CD4-positive, alpha-beta T cell treated with Interleukin-17A for 1 hour (primary cell): ENCODE results near the gene SLC35F3.
A peak's percentile ranks its signal among the peaks of the same experiment; 100 is the strongest.
"Not testable (repeated sequence)": the region's sequence is repeated elsewhere in the genome, so short reads cannot be mapped to it uniquely, and the experiment has no call there.

Source experiments
- DNase-seq: peaks from one replicate; pipeline ENCODE4 v3.0.0-alpha.2; 2020

Gene SLC35F3

DNA sequence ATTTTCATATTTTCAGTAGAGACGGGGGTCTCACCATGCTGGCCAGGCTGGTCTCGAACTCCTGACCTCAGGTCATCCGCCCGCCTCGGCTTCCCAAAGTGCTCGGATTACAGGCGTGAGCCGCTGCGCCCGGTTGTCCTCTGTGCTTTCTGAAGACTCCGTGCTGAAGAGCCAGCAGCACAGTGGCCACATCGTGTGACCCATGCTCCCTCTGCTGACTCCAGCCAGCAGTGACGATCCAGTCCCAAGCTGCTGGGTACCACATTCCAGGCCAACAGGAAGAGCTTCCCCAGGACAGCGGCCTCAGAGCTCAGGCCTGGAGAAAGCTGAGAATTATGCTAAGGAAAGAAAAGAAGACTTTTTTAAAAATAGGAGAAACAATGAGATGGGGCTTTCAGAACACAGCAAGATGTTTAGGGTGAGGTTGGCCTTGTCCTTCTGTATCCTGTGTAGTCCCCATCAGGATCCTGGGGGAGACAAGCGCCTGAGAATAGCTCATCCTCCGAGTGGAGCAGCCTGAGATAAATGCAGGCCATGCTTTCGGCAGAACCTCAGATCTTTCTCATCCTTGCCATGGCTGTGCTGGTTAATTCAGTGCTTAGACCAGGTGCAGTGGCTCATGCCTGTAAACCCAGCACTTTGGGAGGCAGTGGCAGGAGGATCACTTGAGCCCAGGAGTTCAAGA lies 207.1 kb downstream of the SLC35F3 start:
- no peak for DNase-seq

DNA sequence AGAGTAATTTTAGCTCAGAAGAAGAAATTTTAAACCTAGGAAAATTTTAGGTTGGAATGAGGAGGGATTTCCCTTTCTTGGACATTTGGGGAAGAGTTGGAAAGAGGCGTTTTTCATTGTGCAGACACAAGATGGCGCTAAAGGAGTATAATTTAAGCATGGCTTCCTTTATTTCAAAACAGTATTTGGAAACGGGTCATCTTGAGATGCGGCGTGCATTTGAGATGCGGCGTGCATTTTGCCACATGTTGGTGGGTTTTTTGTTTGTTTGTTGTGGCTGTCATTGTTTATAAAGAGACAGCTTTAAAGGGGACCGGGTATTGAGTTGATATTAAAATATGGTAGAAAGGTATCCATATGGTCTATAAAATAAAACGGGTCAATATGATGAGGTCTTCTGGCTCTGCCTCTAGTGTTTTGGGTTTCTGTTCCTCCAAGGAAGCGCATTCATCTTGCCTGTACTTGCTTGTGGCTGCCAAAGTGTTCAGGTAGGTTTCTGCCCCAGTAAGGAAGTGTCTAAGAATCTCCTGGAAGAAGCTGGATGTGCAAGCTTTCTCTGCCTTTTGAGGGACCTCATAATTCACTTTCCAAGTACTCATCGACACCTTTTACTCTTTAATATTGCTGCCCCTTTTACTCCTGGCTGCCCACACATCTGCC lies 210.3 kb downstream of the SLC35F3 start:
- DNase-seq = peak; percentile 29

DNA sequence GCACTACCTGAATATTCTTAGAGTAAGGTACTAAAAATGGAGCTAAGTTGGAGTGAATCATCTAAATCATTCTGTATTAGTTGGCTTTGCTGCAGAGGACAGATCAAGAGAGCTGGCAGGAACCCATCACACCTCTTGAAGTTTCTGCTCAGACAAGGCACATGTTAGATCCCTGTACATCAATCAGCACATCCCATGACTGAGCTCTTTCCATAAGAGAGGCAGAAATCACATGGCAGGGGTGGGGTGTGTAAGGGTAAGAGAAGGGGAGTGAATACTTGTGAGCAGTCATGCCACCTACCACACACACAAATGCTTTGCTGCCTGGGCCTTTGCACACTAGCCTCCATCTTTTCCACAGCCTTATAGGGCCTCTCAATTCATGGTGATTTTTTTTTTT lies 214.4 kb downstream of the SLC35F3 start:
- DNase-seq = no peak

DNA sequence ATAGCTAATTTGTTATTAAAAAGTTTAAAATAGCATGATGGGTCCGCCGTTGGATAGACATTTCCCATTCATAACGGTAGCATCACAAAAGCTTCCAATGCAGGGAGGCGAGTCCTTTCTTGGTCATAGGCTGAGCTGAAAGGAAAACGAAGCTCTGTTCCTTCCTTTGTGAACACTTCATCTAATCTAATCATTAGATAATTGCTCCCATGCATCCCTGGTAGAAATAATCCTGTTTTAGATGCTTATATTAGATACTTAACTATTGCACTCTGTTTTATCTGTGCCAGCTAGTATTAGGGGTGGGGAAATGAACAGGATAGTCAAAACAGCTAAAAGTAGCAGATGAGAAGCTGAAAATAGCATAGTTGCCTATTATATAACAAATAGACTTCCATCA lies 215.0 kb downstream of the SLC35F3 start:
- DNase-seq = no peak

DNA sequence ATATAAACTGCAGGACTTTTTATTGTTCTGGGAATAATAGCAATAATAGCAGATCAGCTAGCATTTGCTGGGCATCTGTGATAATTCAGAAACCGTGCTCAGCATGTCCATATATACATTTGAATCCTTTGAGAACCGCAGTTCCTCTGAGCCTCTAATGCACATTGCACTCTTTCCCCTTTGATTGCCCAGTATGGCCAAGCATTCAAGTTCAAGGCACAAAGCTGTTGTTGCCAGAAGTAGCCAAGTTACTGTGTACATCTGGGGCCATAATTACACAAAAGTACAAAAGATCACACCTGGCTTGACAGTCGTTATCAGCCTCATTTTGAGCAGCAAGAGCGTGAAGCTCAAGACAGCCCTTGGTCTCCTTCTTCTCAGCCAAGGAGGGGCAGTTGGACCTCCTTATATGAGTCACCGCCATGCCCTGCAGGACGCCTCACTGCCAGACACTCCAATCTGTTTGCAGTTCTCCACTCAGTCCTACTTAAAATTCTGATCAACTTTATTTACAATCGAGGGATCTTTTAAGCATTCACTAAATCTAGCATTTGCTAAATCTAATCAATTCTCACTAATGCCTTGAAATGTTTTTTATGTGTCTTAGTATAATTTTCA lies 216.0 kb downstream of the SLC35F3 start:
- no peak for DNase-seq

DNA sequence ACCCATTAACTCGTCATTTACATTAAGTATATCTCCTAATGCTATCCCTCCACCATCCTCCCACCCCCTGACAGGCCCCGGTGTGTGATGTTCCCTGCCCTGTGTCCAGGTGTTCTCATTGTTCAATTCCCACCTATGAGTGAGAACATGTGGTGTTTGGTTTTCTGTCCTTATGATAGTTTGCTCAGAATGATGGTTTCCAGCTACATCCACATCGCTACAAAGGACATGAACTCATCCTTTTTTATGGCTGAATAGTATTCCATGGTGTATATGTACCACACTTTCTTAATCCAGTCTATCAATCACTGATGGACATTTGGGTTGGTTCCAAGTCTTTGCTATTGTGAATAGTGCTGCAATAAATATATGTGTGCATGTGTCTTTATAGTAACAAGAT lies 217.2 kb downstream of the SLC35F3 start:
- not testable (repeated sequence) for DNase-seq

DNA sequence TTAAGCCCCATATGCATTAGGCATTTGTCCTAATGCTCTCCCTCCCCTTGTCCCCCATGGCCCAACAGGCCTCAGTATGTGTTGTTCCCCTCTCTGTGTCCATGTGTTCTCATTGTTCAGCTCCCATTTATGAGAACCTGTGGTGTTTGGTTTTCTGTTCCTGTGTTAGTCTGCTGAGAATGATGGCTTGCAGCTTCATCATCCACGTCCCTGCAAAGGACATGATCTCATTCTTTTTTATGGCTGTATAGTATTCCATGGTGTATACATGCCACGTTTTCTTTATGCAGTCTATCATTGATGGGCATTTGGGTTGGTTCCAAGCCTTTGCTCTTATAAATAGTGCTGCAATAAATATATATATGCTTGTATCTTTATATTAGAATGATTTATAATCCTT lies 218.1 kb downstream of the SLC35F3 start:
- not testable (repeated sequence) for DNase-seq

DNA sequence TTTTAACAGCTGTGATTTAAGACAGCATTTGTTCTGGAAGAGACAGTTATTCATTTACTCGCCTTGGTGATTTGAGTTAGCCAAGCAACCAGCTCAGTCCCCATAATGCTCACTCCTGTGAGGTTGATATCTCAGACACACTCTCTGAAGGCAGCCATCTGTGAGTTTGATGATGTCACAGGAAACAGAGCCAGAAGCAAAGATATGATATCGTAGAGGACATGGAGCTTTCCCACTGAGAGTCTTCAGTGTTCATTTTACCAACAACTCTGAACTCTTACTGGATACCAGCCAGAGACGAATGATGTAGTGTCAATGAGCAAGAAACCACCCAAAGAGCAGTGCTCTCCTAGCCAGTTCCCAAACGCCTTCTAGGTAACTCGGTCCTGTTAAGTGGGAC lies 219.4 kb downstream of the SLC35F3 start:
- DNase-seq = no peak

DNA sequence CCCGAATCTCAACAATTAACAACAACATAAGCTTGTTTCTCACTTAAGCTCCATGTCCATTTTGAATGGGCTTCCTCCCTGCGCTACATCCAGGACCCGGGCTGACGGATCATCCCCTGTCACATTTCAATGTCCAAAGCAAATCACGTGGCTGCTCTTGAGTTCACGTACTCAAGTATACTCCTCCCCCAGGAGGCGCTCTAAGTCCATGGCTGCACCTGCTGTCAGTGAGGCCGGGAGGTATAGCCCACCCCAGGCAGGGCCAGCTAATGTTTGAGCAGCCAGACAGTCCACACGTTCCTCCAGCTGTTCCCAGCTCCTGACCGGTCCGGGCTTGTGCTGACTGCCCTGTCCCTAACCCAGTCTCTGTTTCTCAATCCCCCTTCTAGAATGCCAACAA lies 220.8 kb downstream of the SLC35F3 start:
- no peak for DNase-seq

DNA sequence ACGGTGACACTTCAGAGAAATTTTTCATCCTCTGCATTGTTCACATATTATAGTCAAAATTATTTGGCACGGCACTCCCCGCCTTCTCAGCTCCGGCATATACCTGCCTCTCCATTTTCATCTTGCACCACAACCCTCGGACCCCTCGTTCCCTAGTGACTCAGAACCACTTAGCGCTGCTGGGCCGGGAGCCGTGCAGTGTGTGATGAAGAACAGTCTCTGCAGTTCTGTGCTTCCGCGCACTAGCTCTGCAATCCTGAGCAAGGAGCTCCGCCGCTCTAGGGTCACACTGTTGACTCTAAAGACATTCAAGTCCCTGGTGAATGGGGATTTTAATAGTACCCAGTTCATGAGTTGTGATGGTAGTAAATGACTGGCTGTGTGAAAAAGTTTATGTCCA lies 221.2 kb downstream of the SLC35F3 start:
- no peak for DNase-seq

DNA sequence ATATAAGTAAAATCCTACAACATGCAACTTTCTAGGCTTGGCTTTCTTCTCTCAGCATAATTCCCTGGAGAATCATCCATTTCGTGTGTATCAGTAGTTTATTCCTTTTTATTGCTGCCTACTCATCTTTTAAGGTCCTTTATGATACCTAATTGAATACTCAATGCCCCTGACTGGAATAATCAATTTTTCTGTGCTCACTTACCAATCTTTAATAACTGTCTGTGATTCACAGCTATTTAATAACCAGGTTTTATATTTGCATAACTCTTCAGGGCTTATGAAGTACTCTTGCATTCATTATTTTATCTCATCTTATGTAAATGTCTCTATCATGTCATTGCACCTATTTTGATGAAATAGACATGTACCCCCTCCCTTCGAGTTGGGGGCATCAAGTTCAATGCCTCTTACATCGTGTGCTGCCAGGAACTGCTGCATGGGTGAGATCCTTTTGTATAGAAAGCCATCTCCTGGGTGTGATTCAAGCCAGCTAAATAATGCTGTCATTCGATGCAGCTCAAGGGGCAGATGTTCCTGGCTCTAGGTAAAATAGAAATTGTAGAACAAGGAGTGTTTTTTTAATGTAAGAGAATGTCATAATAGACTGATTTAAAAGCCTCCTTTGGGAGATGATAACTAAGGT lies 222.7 kb downstream of the SLC35F3 start:
- no peak for DNase-seq

DNA sequence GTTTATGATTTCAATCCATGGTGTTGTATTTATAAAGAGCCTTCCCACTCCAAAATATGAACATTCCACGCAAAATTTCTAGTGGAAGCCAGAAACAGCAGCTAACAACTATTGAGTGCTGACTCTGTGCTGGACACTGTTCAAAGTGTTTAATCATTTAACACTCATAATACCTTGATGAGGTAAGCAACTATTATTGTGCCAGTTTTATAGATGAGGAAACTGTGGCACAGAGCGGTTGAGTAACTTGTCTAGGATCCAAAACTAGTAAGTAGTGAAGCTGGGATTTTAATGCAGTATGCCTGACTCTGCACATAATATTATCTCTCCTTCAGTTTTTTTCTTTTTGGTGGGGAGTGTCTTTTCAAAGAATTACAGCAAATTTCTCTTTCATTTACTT lies 228.3 kb downstream of the SLC35F3 start:
- DNase-seq = no peak

DNA sequence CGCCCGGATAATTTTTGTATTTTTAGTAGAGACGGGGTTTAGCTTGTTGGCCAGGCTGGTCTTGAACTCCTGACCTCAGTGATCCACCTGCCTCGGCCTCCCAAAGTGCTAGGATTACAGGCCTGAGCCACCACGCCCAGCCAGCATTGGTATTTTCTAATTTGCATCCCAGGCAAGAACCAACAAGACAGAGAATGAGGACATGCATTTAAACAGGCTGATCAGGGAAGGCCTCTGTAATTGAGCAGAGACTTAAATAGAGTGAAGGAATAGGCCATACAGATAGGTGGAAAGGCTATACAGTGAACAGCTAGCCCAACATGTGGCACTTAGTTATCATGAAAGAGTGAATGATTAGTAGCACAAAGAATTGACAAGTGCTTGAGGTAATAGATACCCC lies 230.4 kb downstream of the SLC35F3 start:
- DNase-seq = no peak

DNA sequence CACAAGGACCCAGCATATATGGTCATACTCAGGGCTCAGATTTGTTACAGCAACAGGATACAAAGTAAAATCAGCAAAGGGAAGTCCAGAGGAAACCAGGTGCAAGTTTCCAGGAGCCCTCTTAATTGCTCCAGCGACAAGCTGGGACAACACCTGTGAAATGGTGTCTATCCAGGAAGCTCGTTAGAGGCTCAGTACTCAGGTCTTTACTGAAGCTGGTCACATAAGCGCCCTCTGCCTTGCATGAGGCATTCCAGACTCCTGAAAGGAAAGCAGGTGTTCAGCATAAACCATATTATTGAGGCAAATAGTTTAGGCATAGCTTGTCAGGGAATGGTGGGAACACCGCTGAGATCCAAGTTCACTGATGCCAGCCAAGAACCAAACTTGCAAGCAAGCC lies 231.0 kb downstream of the SLC35F3 start:
- no peak for DNase-seq

DNA sequence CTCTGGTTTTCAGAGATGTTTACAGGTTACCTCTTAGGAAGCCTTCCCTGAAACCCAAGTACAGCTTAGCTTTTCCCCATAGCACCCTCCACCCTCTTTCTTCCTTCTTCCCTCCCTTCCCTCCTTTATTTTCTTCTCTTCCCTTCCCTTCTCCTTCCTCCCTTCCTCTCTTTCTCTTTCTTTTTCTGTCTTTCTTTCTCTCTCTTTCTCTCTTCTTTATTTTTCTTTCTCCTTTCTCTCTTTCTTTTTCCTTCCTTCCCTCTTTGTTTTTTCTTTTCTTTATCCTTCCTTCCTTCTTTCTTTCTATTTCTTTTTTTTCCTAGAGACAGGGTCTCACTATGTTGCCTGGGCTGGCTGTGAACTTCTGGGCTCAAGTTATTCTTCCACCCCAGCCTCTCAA lies 231.6 kb downstream of the SLC35F3 start:
- no peak for DNase-seq

DNA sequence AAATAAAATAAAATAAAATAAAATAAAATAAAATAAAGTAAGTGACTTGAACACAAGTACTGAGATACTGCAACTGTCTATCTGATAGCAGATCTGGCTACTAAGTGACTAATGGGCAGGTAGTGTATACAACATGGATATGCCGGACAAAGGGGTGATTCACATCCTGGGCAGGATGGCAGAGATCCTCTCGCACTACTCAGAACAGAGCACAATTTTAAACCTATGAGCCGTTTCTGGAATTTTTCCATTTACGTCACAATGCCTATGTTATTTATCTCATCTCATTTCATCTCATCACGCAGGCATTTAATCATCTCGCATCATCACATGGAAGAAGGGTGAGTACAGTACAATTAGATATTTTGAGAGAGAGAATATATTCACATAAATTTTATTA lies 235.5 kb downstream of the SLC35F3 start:
- DNase-seq = no peak

DNA sequence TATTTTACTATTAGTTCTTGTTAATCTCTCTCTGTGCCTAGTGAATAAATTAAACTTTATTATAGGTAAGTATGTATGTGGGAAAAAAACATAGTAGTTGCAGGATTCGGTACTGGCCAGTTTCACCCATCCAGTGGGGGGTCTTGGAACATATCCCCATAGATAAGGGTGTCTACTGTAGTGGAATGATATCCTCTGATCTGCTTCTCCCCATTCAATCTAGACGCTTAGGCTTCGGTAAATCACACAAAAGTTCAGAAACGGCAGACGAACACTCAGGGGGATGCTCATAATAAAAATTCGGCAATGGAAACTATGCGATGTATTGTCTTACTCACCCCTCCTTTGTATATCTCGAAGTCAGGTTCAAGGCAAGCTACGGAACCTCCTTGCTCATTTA lies 235.9 kb downstream of the SLC35F3 start:
- DNase-seq = no peak

DNA sequence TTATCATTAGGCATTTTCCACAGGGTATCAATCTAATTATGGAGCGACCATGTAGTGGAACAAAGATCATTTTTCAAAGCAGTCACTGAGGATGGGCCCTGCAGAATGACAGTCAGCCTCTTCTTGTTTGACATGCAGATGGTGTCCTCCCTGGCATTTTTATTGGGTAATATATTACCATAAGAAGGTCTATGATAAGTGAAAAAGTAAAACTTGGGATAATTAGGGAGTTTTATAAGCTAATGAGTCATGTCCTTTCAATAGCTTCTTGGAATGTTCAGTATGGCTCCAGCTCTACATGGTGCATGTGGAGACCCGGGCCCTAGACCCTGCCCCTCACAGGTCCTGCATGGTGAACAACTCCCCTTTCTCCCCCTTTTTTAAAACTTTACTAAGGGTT lies 236.5 kb downstream of the SLC35F3 start:
- no peak for DNase-seq

DNA sequence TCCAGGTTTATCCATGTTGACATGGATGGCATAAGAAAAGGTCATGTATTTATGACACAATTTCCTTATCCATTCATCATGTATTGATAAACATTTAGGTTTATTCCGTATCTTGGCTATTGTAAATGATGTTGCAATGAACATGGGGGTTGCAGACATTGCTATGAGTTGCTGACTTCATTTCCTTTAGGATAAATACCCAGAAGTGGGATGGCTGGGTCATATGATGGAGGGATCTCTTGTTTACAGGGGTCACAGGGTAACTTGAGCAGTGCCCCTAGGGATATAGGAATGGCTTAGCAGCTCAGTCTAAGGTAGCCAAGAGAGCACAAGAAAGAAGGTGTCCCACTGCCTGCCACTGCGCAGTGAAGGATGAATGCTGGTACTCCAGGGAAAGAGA lies 239.2 kb downstream of the SLC35F3 start:
- DNase-seq = no peak

DNA sequence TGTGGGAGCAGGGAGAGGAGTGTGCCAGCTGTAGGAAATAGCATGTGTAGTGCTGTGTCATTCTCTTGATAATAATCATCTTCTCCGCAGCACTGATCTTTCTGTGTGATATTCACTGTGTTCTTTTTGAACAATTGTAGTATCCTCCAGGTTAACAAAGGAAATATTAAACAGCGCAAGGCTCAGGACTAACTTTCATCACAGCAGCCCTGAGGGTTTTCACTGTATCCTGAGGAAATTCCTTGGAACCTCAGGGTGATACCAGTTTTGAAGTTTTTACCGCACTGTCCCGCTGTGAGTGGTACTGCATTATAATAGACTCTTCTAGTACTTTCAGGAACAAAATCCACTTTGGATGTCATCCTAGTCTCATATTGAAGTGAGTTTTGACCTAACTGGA lies 240.4 kb downstream of the SLC35F3 start:
- no peak for DNase-seq

DNA sequence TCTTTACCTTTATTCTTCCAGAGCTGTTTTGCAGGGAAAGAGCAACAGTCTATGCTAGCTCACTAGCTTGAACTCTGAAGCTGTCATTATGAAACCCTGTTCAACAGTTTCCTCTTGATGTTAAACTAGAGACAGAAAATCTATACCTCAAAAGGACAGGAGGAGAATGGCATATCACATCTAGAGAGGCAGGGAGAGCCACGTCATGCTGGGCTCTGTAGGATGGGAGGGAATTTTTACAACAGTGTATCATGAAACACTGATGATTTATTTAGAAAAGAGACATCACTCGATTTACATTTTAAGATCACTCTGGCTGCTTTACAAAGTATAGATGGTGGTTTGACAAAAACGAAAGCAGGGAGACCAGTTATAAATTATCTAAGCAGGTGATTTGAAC lies 243.9 kb downstream of the SLC35F3 start:
- DNase-seq = no peak

DNA sequence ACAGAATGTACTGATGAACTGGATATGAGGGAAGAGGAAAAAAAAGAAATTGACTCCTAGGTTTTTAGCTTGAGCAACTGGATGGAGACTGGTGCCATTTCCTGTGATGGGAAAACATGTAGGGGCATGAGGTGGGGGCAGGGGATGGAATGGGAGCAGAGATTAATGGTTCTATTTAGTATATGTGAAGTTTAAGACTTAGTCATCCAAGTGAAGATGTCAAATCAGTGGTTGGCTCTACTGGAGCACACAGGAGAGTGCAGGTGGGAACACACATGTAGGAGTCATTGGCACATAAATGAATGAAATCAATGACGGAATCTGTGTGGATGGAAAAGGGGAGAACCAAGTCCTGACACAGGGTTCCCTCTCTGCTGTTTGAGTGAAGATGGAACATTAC lies 244.3 kb downstream of the SLC35F3 start:
- DNase-seq = no peak

DNA sequence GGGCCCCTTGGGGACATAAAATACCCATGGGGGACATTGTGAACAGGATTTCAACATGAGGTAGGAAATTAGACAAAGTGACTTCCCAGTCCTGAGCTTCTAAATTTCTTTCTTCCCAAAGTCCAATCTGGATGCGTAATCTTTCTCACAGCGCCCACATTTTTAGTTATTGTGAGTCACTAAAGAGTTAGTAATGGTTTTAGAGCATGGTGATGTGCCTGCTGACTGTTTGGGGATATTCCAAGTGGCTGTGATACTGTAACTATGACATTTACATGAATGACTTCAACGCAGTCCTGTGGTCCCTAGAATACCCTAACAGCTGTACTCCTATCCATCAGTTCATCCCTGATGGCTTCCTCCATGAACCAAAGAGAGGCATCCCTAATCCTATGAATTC lies 244.7 kb downstream of the SLC35F3 start:
- no peak for DNase-seq

DNA sequence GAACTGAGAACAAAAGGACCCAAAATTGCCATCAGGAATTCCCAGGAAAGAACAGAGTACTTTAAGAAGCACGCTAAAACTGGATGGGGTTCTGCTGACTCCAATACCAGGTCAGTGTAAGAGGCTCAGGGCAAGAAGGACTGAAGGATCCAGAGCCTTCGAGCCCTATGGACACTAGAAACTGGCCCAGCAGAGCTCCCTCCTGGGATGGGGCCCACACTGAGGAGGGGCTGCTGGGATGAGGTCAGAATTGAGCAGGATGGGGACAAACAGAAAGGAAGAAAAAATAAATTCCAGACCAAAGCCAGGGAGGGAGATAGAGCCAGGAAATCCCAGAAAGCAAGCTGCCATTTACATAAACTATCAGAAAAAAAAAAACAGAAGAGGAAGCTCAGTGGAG lies 246.4 kb downstream of the SLC35F3 start:
- DNase-seq = no peak
